Measurements from ENCODE around the gene TMOD1. TPM values are rescaled to one million over a fixed set of nuclear protein-coding genes. Genes with fewer than 3 reads are reported as not detected.

Gene TMOD1
- total and polyA plus RNA-seq, 4 donors, result 9.2 to 20.0 (median 14.1) TPM

DNA sequence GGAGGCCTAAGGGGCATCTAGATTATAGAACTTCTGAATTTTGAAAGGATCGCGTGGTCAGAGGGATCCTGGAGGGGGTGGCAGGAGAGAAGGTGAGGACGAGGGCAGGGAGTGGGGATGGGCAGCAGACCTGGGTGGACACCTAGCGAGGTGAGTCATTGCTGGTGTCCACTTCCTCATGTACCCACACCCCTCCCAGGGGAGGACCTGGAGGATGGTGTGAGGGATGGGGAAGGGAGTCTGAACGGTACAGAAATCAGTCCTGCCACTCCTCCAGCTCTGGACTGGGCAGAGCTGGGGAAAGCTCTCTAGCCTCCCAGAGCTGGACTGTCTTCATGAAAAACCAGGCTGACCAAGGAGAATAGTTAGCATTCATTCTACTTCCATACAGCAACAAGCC is 46.9 kb downstream of the TMOD1 start:
- Histone ChIP-seq H3K4me1 (ENCODE audit: control insufficient read depth in 4 of 4, insufficient read depth in 4 of 4, low read length in 3 of 4) (no peaks in the 10 kb centered on the region), H3K27me3 (ENCODE audit: control insufficient read depth in 4 of 4, insufficient read depth in 4 of 4, low read length in 3 of 4) (no peaks in the 10 kb centered on the region), H3K9ac (ENCODE audit: low read depth in 1 of 2, low read length in 2 of 2) (no peak overlapping the region), H3K36me3 (ENCODE audit: control insufficient read depth in 4 of 4, insufficient read depth in 3 of 4, low read depth in 1 of 4, low read length in 3 of 4) (peaks cover 0 to 4% (median 1%) of the 10 kb centered on the region in 4 donors), H3K27ac (ENCODE audit: low read depth in 1 of 2, low read length in 2 of 2) (no peak overlapping the region), H3K9me3 (ENCODE audit: control insufficient read depth in 4 of 4, low read length in 3 of 4) (peaks cover 0 to 2% (median 0%) of the 10 kb centered on the region in 4 donors), H3K4me3 (ENCODE audit: low read depth in 1 of 3, low read length in 3 of 3) (no peak overlapping the region)
- WGBS, result 91% methylated on average over 5 of the region's 5 CpGs
- TF ChIP-seq GABPA (IDR thresholded peaks at IDR 0.05 in 1 of 2, conservative IDR thresholded peaks at IDR 0.05 in 1 of 2) (no peak), EGR1 (IDR thresholded peaks at IDR 0.05; ENCODE audit: low read depth in 2 of 2) (no peak), HNF4A (conservative IDR thresholded peaks at IDR 0.05) (no peak), SP1 (IDR thresholded peaks at IDR 0.05) (no peak), FOXA2 (IDR thresholded peaks at IDR 0.05) (no peak), FOXA1 (IDR thresholded peaks at IDR 0.05) (no peak)
- TF ChIP-seq, protein P1, sequence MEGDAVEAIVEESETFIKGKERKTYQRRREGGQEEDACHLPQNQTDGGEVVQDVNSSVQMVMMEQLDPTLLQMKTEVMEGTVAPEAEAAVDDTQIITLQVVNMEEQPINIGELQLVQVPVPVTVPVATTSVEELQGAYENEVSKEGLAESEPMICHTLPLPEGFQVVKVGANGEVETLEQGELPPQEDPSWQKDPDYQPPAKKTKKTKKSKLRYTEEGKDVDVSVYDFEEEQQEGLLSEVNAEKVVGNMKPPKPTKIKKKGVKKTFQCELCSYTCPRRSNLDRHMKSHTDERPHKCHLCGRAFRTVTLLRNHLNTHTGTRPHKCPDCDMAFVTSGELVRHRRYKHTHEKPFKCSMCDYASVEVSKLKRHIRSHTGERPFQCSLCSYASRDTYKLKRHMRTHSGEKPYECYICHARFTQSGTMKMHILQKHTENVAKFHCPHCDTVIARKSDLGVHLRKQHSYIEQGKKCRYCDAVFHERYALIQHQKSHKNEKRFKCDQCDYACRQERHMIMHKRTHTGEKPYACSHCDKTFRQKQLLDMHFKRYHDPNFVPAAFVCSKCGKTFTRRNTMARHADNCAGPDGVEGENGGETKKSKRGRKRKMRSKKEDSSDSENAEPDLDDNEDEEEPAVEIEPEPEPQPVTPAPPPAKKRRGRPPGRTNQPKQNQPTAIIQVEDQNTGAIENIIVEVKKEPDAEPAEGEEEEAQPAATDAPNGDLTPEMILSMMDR (IDR thresholded peaks at IDR 0.05; ENCODE audit: low read depth, low read length, missing input control), result no peak
- TF ChIP-seq, protein P2, sequence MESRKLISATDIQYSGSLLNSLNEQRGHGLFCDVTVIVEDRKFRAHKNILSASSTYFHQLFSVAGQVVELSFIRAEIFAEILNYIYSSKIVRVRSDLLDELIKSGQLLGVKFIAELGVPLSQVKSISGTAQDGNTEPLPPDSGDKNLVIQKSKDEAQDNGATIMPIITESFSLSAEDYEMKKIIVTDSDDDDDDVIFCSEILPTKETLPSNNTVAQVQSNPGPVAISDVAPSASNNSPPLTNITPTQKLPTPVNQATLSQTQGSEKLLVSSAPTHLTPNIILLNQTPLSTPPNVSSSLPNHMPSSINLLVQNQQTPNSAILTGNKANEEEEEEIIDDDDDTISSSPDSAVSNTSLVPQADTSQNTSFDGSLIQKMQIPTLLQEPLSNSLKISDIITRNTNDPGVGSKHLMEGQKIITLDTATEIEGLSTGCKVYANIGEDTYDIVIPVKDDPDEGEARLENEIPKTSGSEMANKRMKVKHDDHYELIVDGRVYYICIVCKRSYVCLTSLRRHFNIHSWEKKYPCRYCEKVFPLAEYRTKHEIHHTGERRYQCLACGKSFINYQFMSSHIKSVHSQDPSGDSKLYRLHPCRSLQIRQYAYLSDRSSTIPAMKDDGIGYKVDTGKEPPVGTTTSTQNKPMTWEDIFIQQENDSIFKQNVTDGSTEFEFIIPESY (IDR thresholded peaks at IDR 0.05), result no peak
- DNase-seq (ENCODE audit: low spot score), result no peak

DNA sequence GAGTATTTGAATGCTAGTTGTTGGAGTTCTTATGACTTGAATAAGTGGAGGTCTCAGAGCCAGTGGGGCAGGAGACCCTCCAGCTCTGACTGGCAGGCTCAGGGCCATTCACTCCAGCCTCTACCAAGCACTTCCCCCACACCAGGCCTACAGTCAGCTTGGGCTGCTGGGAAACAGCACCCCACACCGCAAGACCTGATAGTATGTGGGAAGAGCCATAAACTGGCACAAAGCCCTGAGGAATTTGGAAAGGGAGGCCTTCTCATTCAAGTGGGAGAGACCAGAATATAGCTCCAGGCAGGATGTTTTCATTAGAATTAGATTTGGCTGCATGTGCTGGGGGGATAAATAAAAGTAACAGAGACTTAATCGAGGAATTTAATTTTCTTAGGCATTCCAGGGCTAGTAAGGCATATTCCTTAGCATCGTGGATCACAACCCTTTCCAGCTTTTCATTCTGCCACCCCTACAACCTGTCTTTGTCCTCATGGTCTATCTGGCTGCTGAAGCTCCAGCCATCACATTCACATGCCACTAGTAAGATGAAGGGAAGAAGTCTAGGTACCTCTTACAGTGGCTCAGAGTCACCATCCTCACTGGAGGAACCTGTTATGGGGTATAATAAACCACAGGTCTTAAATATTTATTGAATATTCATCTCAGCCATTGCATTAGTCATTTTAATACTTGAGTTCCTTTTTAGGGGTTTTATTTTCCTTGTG is 47.5 kb downstream of the TMOD1 start:
- Histone ChIP-seq H3K36me3 (ENCODE audit: control insufficient read depth in 4 of 4, insufficient read depth in 3 of 4, low read depth in 1 of 4, low read length in 3 of 4) (peaks cover 0 to 4% (median 1%) of the 10 kb centered on the region in 4 donors), H3K4me3 (ENCODE audit: low read depth in 1 of 3, low read length in 3 of 3) (no peak overlapping the region), H3K27me3 (ENCODE audit: control insufficient read depth in 4 of 4, insufficient read depth in 4 of 4, low read length in 3 of 4) (no peaks in the 10 kb centered on the region), H3K4me1 (ENCODE audit: control insufficient read depth in 4 of 4, insufficient read depth in 4 of 4, low read length in 3 of 4) (no peaks in the 10 kb centered on the region), H3K27ac (ENCODE audit: low read depth in 1 of 2, low read length in 2 of 2) (no peak overlapping the region), H3K9me3 (ENCODE audit: control insufficient read depth in 4 of 4, low read length in 3 of 4) (peaks cover 0 to 2% (median 0%) of the 10 kb centered on the region in 4 donors), H3K9ac (ENCODE audit: low read depth in 1 of 2, low read length in 2 of 2) (no peak overlapping the region)
- WGBS, result 84% methylated on average over 3 of the region's 3 CpGs
- TF ChIP-seq RAD21 (IDR thresholded peaks at IDR 0.05) (no peak), ATF3 (IDR thresholded peaks at IDR 0.05) (no peak), EGR1 (IDR thresholded peaks at IDR 0.05; ENCODE audit: low read depth in 2 of 2) (no peak), REST (IDR thresholded peaks at IDR 0.05) (no peak), FOXA1 (IDR thresholded peaks at IDR 0.05) (no peak), HNF4G (IDR thresholded peaks at IDR 0.05) (no peak), GABPA (IDR thresholded peaks at IDR 0.05 in 1 of 2, conservative IDR thresholded peaks at IDR 0.05 in 1 of 2) (no peak), HNF4A (conservative IDR thresholded peaks at IDR 0.05) (no peak), TAF1 (conservative IDR thresholded peaks at IDR 0.05) (no peak), YY1 (IDR thresholded peaks at IDR 0.05) (no peak)
- TF ChIP-seq, protein P1 (IDR thresholded peaks at IDR 0.05; ENCODE audit: low read depth, low read length, missing input control), result no peak
- TF ChIP-seq, protein P2 (IDR thresholded peaks at IDR 0.05), result no peak
- no peak for DNase-seq (ENCODE audit: low spot score)
